GM12891 (cell line): ENCODE results near the gene ZIC1.

ENCODE experiments used
- POLR2A ChIP-seq: IDR thresholded peaks from 2 replicates; pipeline ENCODE4 v1.6.1; 2011; ENCODE audit warnings: low read depth, low read length, control low read depth
- POLR2AphosphoS5 ChIP-seq: IDR thresholded peaks from 2 replicates; pipeline ENCODE4 v1.6.1; 2011; ENCODE audit warnings: low read depth, low read length, control low read depth

GRCh38 chr3:147389717-147390116, 19.4 kb upstream of the ZIC1 start:
- no peak for TF ChIP-seq POLR2A
- TF ChIP-seq POLR2AphosphoS5, result no peak
